OCI-LY7 (cell line): ENCODE results near the gene RIMS3. TPM values are rescaled to one million over a fixed set of nuclear protein-coding genes. Genes with fewer than 3 reads are reported as not detected.

Experiments used
- BruUV-seq: library from RNA; stranded (reverse); fragments of 400-500 nt; replicated peaks from 2 replicates; lab custom pipeline; 2021; lab: Mats Ljungman, UMichigan
- CTCF ChIA-PET: fragments of 300-600 bp; sonication (Branson Sonifier 250); formaldehyde crosslinking; loops from one replicate; lab custom pipeline; 2022; ENCODE audit warnings: antibody characterized with exemption; ENCODE audit not compliant: unreplicated experiment; lab: Charles Lee
- POLR2A ChIA-PET: fragments of 300-600 bp; sonication (Branson Sonifier 250); formaldehyde crosslinking; loops from one replicate; lab custom pipeline; 2022; ENCODE audit warnings: antibody characterized with exemption; lab: Charles Lee
- DNase-seq: peaks from one replicate; pipeline ENCODE4 v3.0.0-alpha.2; 2015; ENCODE audit warnings: low spot score
- H2AFZ ChIP-seq: fragments of 200-600 bp; sonication (generic), shearing (Covaris generic); 2 replicates; pipeline ENCODE4 v1.6.1; 2014; ENCODE audit warnings: mild to moderate bottlenecking, antibody characterized with exemption, low read length, moderate library complexity
- H3K27ac ChIP-seq: fragments of 200-600 bp; sonication (generic); 2 replicates; pipeline ENCODE4 v1.5.1; 2014; ENCODE audit warnings: mixed run types, low read depth, mild to moderate bottlenecking, moderate library complexity, low read length, inconsistent platforms; ENCODE audit not compliant: poor library complexity, severe bottlenecking
- H3K36me3 ChIP-seq: fragments of 200-600 bp; sonication (generic); 2 replicates; pipeline ENCODE4 v1.6.1; 2014; ENCODE audit warnings: mild to moderate bottlenecking, antibody characterized with exemption, low read length, moderate library complexity, mixed read lengths; ENCODE audit not compliant: insufficient read depth
- H3K4me1 ChIP-seq: fragments of 200-600 bp; sonication (generic); 2 replicates; pipeline ENCODE4 v1.5.1; 2014; ENCODE audit warnings: mild to moderate bottlenecking, low read length; ENCODE audit not compliant: insufficient read depth, poor library complexity, severe bottlenecking
- H3K4me2 ChIP-seq: fragments of 200-600 bp; sonication (generic); 2 replicates; pipeline ENCODE4 v1.6.1; 2014; ENCODE audit warnings: mild to moderate bottlenecking, low read length
- H3K4me3 ChIP-seq: fragments of 200-600 bp; sonication (generic); 2 replicates; pipeline ENCODE4 v1.5.1; 2014; ENCODE audit warnings: mild to moderate bottlenecking, low read depth, low read length; ENCODE audit not compliant: poor library complexity, severe bottlenecking
- H3K79me2 ChIP-seq: fragments of 200-600 bp; sonication (generic); 2 replicates; pipeline ENCODE4 v1.6.1; 2016; ENCODE audit warnings: low read depth, mild to moderate bottlenecking, low read length, moderate library complexity, mixed read lengths; ENCODE audit not compliant: insufficient read depth
- H3K9me2 ChIP-seq: fragments of 200-600 bp; sonication (generic); 2 replicates; pipeline ENCODE4 v1.6.1; 2016; ENCODE audit warnings: mild to moderate bottlenecking, low read length, mixed read lengths; ENCODE audit not compliant: insufficient read depth
- H3K9me3 ChIP-seq: fragments of 200-600 bp; sonication (generic); 2 replicates; pipeline ENCODE4 v1.6.1; 2014; ENCODE audit warnings: mild to moderate bottlenecking, mixed run types, low read length, mixed read lengths
- H4K20me1 ChIP-seq: fragments of 200-600 bp; sonication (generic); 2 replicates; pipeline ENCODE4 v1.6.1; 2014; ENCODE audit warnings: mild to moderate bottlenecking, antibody characterized with exemption, low read length, moderate library complexity, mixed read lengths; ENCODE audit not compliant: insufficient read depth
- EZH2phosphoT487 ChIP-seq: fragments of 200-600 bp; sonication (generic); IDR thresholded peaks from 2 replicates; pipeline ENCODE4 v1.6.1; 2018; ENCODE audit warnings: low read depth, borderline replicate concordance, mild to moderate bottlenecking, mixed run types, antibody characterized with exemption, low read length, moderate library complexity, mixed read lengths
- intact Hi-C: fragments of 100-400 bp; cut with micrococcal nuclease; formaldehyde crosslinking; loops from one replicate; pipeline ENCODE4 v1.10.0; 2022; ENCODE audit not compliant: unreplicated experiment
- total RNA-seq, 2 experiments: library from RNA; depleted of rRNA in 1 of 2; stranded (reverse); fragments of >200 nt in 1 of 2; shearing (Covaris generic) in 1 of 2; gene quantifications; 2 replicates each; pipeline ENCODE4 v1.2.3, GENCODE V29; 2014 to 2022
- TF ChIP-seq, protein P1 (sequence below): fragments of 200-600 bp; sonication (generic); conservative IDR thresholded peaks from 2 replicates; pipeline ENCODE4 v1.5.1; 2014; ENCODE audit warnings: mild to moderate bottlenecking, antibody characterized with exemption, low read length, moderate library complexity, mixed read lengths

Gene RIMS3
- total RNA-seq, 2 experiments from 2014 or later, result 80.3 to 89.3 TPM

DNA sequence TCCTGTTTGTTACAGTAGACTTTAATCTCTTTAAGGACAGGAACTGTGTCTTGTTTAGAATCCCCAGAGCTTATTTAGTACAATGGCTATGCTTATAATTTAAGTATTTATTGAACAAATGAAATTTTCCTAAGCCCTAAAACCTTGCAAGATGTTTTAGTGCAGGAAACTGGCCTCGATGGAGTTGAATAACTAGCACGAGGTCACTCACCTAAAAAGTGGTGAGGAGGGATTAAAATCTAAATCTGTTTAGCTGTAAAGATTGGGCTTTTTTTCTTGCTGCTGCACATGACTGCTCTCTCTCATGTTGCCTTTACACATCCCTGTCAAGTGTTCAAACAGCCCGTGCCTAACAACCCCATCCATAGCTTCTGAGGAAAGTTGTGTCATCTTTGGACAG is 36.2 kb upstream of the RIMS3 start:
- Histone ChIP-seq H3K4me2 (peak overlapping the region; percentile 53), H2AFZ (no peak overlapping the region), H3K36me3 (peaks cover 6% of the 10 kb centered on the region), H3K9me3 (no peaks in the 10 kb centered on the region), H4K20me1 (peaks cover 5% of the 10 kb centered on the region; the same call in 1 of the 2 replicates), H3K27ac (peak overlapping the region; percentile 46), H3K4me1 (peaks cover 74% of the 10 kb centered on the region), H3K79me2 (peaks cover 100% of the 10 kb centered on the region), H3K9me2 (no peaks in the 10 kb centered on the region), H3K4me3 (peak overlapping the region; percentile 7)
- BruUV-seq, result no TSS peak
- DNase-seq, result peak; percentile 23
- ChIA-PET POLR2A (interaction anchor here (0.7 to 15.4 kb wide), 5 partner anchors 8 to 363 kb away, joined by 3 to 168 read pairs (median 5); partner anchors contain the start of gene NFYC), CTCF (interaction anchor here (0.9 to 1.3 kb wide), 2 partner anchors 8 to 9 kb away, joined by 3 to 4 read pairs; no protein-coding TSS in a partner anchor)
- no peak for TF ChIP-seq EZH2phosphoT487
- TF ChIP-seq, protein P1, sequence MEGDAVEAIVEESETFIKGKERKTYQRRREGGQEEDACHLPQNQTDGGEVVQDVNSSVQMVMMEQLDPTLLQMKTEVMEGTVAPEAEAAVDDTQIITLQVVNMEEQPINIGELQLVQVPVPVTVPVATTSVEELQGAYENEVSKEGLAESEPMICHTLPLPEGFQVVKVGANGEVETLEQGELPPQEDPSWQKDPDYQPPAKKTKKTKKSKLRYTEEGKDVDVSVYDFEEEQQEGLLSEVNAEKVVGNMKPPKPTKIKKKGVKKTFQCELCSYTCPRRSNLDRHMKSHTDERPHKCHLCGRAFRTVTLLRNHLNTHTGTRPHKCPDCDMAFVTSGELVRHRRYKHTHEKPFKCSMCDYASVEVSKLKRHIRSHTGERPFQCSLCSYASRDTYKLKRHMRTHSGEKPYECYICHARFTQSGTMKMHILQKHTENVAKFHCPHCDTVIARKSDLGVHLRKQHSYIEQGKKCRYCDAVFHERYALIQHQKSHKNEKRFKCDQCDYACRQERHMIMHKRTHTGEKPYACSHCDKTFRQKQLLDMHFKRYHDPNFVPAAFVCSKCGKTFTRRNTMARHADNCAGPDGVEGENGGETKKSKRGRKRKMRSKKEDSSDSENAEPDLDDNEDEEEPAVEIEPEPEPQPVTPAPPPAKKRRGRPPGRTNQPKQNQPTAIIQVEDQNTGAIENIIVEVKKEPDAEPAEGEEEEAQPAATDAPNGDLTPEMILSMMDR, result no peak
- intact Hi-C loops, result no loop called here

DNA sequence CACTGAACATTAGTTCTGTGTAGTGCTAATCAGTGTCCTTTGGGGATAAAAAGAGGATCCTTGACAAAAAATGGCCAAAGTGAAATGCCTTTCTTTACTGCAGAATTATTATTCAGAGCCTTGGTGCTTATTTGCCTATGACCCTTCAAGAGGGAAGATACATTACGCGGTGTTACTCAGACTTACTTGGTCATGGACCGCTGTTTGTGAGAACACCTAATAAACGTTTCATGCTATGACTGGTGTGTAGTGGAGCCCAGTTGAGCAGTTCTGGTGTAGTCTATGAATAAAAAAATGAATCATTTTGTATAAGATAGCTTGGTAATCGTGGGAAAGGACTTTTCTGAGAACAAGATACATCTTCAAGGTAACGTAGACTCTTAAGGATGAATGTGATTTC is 34.3 kb upstream of the RIMS3 start:
- no peaks in the 10 kb centered on the region for H3K9me2 ChIP-seq
- CTCF ChIA-PET, result no interaction called here
- peak overlapping the region; percentile 19 for H3K27ac ChIP-seq
- H3K4me1 ChIP-seq, result peaks cover 83% of the 10 kb centered on the region
- no peaks in the 10 kb centered on the region for H3K9me3 ChIP-seq
- no peak overlapping the region for H3K4me3 ChIP-seq
- TF ChIP-seq, protein P1, result no peak
- TF ChIP-seq EZH2phosphoT487, result no peak
- intact Hi-C loops, result loop anchor here (10.0 kb wide), 1 partner anchor 315 kb away; no protein-coding TSS in a partner anchor
- H4K20me1 ChIP-seq, result peaks cover 8% of the 10 kb centered on the region; the same call in 1 of the 2 replicates
- POLR2A ChIA-PET, result interaction anchor here (1.1 to 15.4 kb wide), 2 partner anchors 8 to 22 kb away, joined by 3 to 168 read pairs; partner anchors contain the start of gene NFYC
- no TSS peak for BruUV-seq
- peaks cover 17% of the 10 kb centered on the region for H3K36me3 ChIP-seq
- H3K4me2 ChIP-seq, result peak overlapping the region; percentile 31; the same call in 1 of the 2 replicates
- no peak for DNase-seq
- no peak overlapping the region for H2AFZ ChIP-seq
- peaks cover 100% of the 10 kb centered on the region for H3K79me2 ChIP-seq

DNA sequence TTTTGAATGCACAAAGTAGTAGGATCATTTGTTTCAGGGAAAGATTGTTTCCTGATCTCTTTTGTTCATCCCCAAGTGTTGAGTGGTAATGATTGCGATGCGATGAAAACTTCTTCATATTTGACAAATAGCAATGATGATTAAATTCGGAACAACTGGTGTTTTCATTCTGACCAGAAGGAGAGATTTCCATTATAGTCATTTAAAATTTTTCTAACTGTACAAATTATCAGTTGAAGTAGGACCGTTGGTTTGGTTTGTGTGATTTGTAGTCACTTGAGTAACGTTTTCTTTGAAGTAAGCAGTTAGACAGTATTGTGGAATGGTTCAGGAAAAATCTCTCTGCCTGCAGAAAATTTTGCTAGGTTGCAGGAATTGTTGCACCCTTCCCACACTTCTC is 32.0 kb upstream of the RIMS3 start:
- ChIA-PET CTCF (no interaction called here), POLR2A (interaction anchor here (0.7 to 1.1 kb wide), 2 partner anchors 14 to 145 kb away, joined by 3 read pairs; no protein-coding TSS in a partner anchor)
- no TSS peak for BruUV-seq
- Histone ChIP-seq H3K79me2 (peaks cover 100% of the 10 kb centered on the region), H3K27ac (no peak overlapping the region), H3K4me3 (no peak overlapping the region), H3K9me3 (no peaks in the 10 kb centered on the region), H3K4me2 (peak overlapping the region; percentile 29; the same call in 1 of the 2 replicates), H3K4me1 (peaks cover 80% of the 10 kb centered on the region), H3K9me2 (no peaks in the 10 kb centered on the region), H4K20me1 (peaks cover 14% of the 10 kb centered on the region; the same call in 1 of the 2 replicates), H3K36me3 (peaks cover 20% of the 10 kb centered on the region), H2AFZ (no peak overlapping the region)
- intact Hi-C loops, result loop anchor here (10.0 kb wide), 1 partner anchor 313 kb away; no protein-coding TSS in a partner anchor
- no peak for TF ChIP-seq EZH2phosphoT487
- TF ChIP-seq, protein P1, result no peak
- no peak for DNase-seq
